Renal cortical epithelial cell (primary cell): ENCODE results near the gene PRKD2. TPM values are rescaled to one million over a fixed set of nuclear protein-coding genes. Genes with fewer than 3 reads are reported as not detected.

Source experiments
- DNase-seq: peaks from one replicate; pipeline ENCODE4 v3.0.0-alpha.2; 2011; ENCODE audit warnings: low read depth
- total RNA-seq: library from RNA; depleted of rRNA; stranded (reverse); fragments of >200 nt; gene quantifications from 2 replicates; pipeline ENCODE4 v1.2.3, GENCODE V29; 2014

PRKD2 gene
- total RNA-seq, 1 donor from 2014 or later = 61.1 TPM

- DNase-seq = no peak
Observed at GRCh38 chr19:46742926-46743480, 26.1 kb upstream of the PRKD2 start.

- no peak for DNase-seq
Observed at GRCh38 chr19:46741447-46741846, 24.5 kb upstream of the PRKD2 start.

GRCh38 chr19:46739290-46739771 lies 22.4 kb upstream of the PRKD2 start:
- no peak for DNase-seq

- no peak for DNase-seq
Observed at GRCh38 chr19:46737761-46738171, 20.9 kb upstream of the PRKD2 start.

GRCh38 chr19:46737298-46737654 lies 20.4 kb upstream of the PRKD2 start:
- DNase-seq = no peak

GRCh38 chr19:46736531-46737297 lies 19.8 kb upstream of the PRKD2 start:
- no peak for DNase-seq

- DNase-seq = no peak
Observed at GRCh38 chr19:46733690-46734292, 16.9 kb upstream of the PRKD2 start.

- DNase-seq = no peak
Observed at GRCh38 chr19:46732966-46733689, 16.2 kb upstream of the PRKD2 start.

- DNase-seq = no peak
Observed at GRCh38 chr19:46732172-46732938, 15.4 kb upstream of the PRKD2 start.

GRCh38 chr19:46731584-46731983 lies 14.7 kb upstream of the PRKD2 start:
- DNase-seq = no peak

- peak; percentile 84 for DNase-seq
Observed at GRCh38 chr19:46731007-46731501, 14.1 kb upstream of the PRKD2 start.

- DNase-seq = no peak
Observed at GRCh38 chr19:46730595-46730994, 13.7 kb upstream of the PRKD2 start.

GRCh38 chr19:46730187-46730586 lies 13.3 kb upstream of the PRKD2 start:
- no peak for DNase-seq

- no peak for DNase-seq
Observed at GRCh38 chr19:46729696-46730095, 12.8 kb upstream of the PRKD2 start.

GRCh38 chr19:46728693-46729339 lies 11.9 kb upstream of the PRKD2 start:
- DNase-seq = no peak

- DNase-seq = no peak
Observed at GRCh38 chr19:46728208-46728607, 11.3 kb upstream of the PRKD2 start.

GRCh38 chr19:46727757-46728156 lies 10.8 kb upstream of the PRKD2 start:
- no peak for DNase-seq

- DNase-seq = no peak
Observed at GRCh38 chr19:46726971-46727501, 10.1 kb upstream of the PRKD2 start.

GRCh38 chr19:46726551-46726950 lies 9.6 kb upstream of the PRKD2 start:
- DNase-seq = no peak

- DNase-seq = no peak
Observed at GRCh38 chr19:46725859-46726393, 9.0 kb upstream of the PRKD2 start.
